H1 (cell line): ENCODE results near the gene GAN. TPM values are rescaled to one million over a fixed set of nuclear protein-coding genes. Genes with fewer than 3 reads are reported as not detected.
A peak's percentile ranks its signal among the peaks of the same experiment; 100 is the strongest.

Experiments
- ATF2 ChIP-seq: IDR thresholded peaks from 2 replicates; pipeline ENCODE4 v1.6.1; 2012; ENCODE audit warnings: low read length, inconsistent platforms
- BACH1 ChIP-seq: IDR thresholded peaks from 2 replicates; pipeline ENCODE4 v1.6.1; 2012; ENCODE audit warnings: low read length, improper control_type of control experiment
- BCL11A ChIP-seq, 2 experiments: IDR thresholded peaks; one replicate each; pipeline ENCODE4 v1.6.1; 2011; ENCODE audit warnings: low read depth in 2 of 2, low read length in 2 of 2, mild to moderate bottlenecking in 2 of 2
- CTCF ChIP-seq, 3 experiments: IDR thresholded peaks; 1 replicate in 2 of 3; 2 replicates in 1 of 3; pipeline versions ENCODE4 v1.5.1 to v1.6.1; 2011; ENCODE audit warnings: low read length in 3 of 3, mild to moderate bottlenecking in 3 of 3, inconsistent platforms in 2 of 3, low read depth in 1 of 3, moderate library complexity in 1 of 3; ENCODE audit not compliant: insufficient read depth in 1 of 3; ENCODE audit errors: control extremely low read depth in 1 of 3
- E2F6 ChIP-seq: IDR thresholded peaks from 2 replicates; pipeline ENCODE4 v1.6.1; 2012; ENCODE audit warnings: inconsistent platforms
- SIRT6 ChIP-seq: IDR thresholded peaks from one replicate; pipeline ENCODE4 v1.7.1; 2012; ENCODE audit warnings: low read length, inconsistent platforms
- polyA plus RNA-seq, 7 experiments: library from polyadenylated mRNA; depleted of rRNA in 3 of 7; stranded (reverse) in 5 of 7; unstranded in 2 of 7; fragments of >200 nt in 5 of 7; fragments of 200-250 nt in 2 of 7; gene quantifications; 1 replicate in 5 of 7; 2 replicates in 1 of 7; 4 replicates in 1 of 7; pipeline versions ENCODE4 v1.2.1 to v1.2.3, GENCODE V29; 2011 to 2013; ENCODE audit warnings: missing spikeins in 2 of 7, mixed read lengths in 2 of 7
- total RNA-seq: library from RNA; stranded (reverse); fragmentation: NEBNext Ultra II Directional; extraction: Animal tissue kit (Norgen Biotek cat#: 25700); gene quantifications from 2 replicates; pipeline ENCODE4 v1.2.1, GENCODE V29; 2021

Gene GAN
- total and polyA plus RNA-seq, 2 of the 8 experiments (the other 6 are each of a cell fraction or from before 2014, with no cell fraction given): 4.5 to 23.9 TPM

GRCh38 chr16:81313701-81314602, 810 bp upstream of the GAN start (continued):
- TF ChIP-seq SIRT6: no peak
- 0 out of 2 replicates have a peak, but pooled peaks have one; percentile 72 for TF ChIP-seq ATF2
- TF ChIP-seq CTCF (IDR thresholded peaks at IDR 0.05; ENCODE audit: control extremely low read depth in 1 of 3, insufficient read depth in 1 of 3, low read depth in 1 of 3, low read length in 3 of 3): no peak
- no peak for TF ChIP-seq BCL11A (IDR thresholded peaks at IDR 0.05; ENCODE audit: low read depth in 2 of 2, low read length in 2 of 2)
- peak; percentile 54 for TF ChIP-seq BACH1
- TF ChIP-seq E2F6: no peak; the same call in 1 of the 2 replicates
